Measurements from ENCODE around the gene PKD1L1.

DNA sequence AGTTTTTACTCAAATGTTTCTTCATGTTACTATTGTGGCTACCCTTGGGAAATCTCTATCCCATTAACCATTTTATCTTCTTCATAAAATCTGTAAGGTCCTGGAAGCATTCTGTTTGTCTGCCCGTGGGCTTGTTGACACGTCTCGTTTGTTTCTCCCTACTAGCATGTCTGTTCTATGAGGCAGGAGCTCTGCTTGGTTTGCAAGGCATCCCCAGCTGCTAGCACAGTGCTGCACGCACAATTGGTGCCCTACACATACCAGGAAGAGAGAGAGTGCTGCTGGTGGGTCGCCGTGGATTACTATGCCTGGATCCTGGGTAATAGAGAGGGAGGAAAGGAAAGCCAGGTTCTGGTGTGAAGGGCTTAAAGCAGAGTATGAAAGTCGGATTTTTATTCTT lies 200.2 kb downstream of the PKD1L1 start:
- TF ChIP-seq PRDM1 (tag by site-specific recombination; IDR thresholded peaks at IDR 0.05) (no peak), KLF16 (tag by site-specific recombination; IDR thresholded peaks at IDR 0.05) (no peak), ZBTB1 (tag by site-specific recombination; IDR thresholded peaks at IDR 0.05) (no peak), ZNF274 (IDR thresholded peaks at IDR 0.05; ENCODE audit: low read length) (no peak), ZNF274 (tag by site-specific recombination; IDR thresholded peaks at IDR 0.05; ENCODE audit: borderline replicate concordance) (no peak), ZNF138 (tag by site-specific recombination; IDR thresholded peaks at IDR 0.05; ENCODE audit: borderline replicate concordance) (no peak), REPIN1 (tag by site-specific recombination; IDR thresholded peaks at IDR 0.05; ENCODE audit: low read depth) (no peak), ZNF221 (tag by site-specific recombination; IDR thresholded peaks at IDR 0.05; ENCODE audit: borderline replicate concordance) (no peak), ZNF791 (tag by site-specific recombination; IDR thresholded peaks at IDR 0.05) (no peak)
- TF ChIP-seq, protein P1, sequence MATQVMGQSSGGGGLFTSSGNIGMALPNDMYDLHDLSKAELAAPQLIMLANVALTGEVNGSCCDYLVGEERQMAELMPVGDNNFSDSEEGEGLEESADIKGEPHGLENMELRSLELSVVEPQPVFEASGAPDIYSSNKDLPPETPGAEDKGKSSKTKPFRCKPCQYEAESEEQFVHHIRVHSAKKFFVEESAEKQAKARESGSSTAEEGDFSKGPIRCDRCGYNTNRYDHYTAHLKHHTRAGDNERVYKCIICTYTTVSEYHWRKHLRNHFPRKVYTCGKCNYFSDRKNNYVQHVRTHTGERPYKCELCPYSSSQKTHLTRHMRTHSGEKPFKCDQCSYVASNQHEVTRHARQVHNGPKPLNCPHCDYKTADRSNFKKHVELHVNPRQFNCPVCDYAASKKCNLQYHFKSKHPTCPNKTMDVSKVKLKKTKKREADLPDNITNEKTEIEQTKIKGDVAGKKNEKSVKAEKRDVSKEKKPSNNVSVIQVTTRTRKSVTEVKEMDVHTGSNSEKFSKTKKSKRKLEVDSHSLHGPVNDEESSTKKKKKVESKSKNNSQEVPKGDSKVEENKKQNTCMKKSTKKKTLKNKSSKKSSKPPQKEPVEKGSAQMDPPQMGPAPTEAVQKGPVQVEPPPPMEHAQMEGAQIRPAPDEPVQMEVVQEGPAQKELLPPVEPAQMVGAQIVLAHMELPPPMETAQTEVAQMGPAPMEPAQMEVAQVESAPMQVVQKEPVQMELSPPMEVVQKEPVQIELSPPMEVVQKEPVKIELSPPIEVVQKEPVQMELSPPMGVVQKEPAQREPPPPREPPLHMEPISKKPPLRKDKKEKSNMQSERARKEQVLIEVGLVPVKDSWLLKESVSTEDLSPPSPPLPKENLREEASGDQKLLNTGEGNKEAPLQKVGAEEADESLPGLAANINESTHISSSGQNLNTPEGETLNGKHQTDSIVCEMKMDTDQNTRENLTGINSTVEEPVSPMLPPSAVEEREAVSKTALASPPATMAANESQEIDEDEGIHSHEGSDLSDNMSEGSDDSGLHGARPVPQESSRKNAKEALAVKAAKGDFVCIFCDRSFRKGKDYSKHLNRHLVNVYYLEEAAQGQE (tag by site-specific recombination; IDR thresholded peaks at IDR 0.05): no peak
- TF ChIP-seq, protein P2, sequence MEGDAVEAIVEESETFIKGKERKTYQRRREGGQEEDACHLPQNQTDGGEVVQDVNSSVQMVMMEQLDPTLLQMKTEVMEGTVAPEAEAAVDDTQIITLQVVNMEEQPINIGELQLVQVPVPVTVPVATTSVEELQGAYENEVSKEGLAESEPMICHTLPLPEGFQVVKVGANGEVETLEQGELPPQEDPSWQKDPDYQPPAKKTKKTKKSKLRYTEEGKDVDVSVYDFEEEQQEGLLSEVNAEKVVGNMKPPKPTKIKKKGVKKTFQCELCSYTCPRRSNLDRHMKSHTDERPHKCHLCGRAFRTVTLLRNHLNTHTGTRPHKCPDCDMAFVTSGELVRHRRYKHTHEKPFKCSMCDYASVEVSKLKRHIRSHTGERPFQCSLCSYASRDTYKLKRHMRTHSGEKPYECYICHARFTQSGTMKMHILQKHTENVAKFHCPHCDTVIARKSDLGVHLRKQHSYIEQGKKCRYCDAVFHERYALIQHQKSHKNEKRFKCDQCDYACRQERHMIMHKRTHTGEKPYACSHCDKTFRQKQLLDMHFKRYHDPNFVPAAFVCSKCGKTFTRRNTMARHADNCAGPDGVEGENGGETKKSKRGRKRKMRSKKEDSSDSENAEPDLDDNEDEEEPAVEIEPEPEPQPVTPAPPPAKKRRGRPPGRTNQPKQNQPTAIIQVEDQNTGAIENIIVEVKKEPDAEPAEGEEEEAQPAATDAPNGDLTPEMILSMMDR (tag by site-specific recombination; IDR thresholded peaks at IDR 0.05): no peak
- TF ChIP-seq, protein P3, sequence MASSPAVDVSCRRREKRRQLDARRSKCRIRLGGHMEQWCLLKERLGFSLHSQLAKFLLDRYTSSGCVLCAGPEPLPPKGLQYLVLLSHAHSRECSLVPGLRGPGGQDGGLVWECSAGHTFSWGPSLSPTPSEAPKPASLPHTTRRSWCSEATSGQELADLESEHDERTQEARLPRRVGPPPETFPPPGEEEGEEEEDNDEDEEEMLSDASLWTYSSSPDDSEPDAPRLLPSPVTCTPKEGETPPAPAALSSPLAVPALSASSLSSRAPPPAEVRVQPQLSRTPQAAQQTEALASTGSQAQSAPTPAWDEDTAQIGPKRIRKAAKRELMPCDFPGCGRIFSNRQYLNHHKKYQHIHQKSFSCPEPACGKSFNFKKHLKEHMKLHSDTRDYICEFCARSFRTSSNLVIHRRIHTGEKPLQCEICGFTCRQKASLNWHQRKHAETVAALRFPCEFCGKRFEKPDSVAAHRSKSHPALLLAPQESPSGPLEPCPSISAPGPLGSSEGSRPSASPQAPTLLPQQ (tag by site-specific recombination; IDR thresholded peaks at IDR 0.05): no peak

Measured in HEK293 (cell line).